HG03460 (cell line): ENCODE results near the gene RNF144B.
"Not testable (repeated sequence)": the region's sequence is repeated elsewhere in the genome, so short reads cannot be mapped to it uniquely, and the experiment has no call there.

Experiments
- ATAC-seq: cut with Tn5 transposase; IDR thresholded peaks from one replicate; pipeline ENCODE4 v1.9.1; 2021; ENCODE audit not compliant: unreplicated experiment

RNF144B gene

DNA sequence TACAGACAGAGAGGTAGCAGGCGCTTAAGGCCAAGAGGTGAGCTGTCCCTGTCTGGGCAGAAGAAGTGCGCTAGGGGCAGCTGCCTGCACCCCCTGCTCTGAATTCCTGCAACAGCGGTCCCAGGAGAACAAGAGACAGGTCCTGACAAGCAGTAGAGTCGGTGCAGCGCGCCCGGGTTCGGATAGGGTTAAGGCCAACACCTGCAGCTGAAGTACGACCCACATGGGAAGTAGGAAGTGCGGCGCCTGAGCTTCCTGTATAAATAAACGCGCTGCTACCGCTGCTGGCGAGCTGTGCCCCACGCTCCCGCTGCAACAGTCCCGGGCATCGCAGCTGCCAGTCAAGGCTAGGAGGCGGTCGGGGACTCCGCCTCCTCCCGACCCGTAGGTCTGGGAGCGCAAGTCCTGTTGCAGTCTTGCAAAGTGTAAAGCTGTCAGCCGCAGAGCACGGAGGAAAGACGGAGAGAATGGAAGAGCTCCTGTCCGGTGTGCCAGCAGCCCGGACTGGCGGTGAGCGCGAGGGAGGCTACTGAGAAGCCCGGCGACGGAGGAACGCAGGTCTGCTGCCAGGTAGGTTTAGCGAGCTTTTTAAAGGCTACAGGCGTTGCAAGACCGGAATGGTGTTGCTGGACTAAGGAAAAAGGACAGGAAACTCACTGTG lies at the start of gene RNF144B:
Gene RNF144B (plus strand): TSS at position 290 of the 661 bp plus-strand sequence. CDS start 12,185 bp downstream, outside the sequence.
- ATAC-seq, result peak; percentile 88

GRCh38 chr6:18339599-18339998 lies 47.6 kb upstream of the RNF144B start:
- no peak for ATAC-seq

DNA sequence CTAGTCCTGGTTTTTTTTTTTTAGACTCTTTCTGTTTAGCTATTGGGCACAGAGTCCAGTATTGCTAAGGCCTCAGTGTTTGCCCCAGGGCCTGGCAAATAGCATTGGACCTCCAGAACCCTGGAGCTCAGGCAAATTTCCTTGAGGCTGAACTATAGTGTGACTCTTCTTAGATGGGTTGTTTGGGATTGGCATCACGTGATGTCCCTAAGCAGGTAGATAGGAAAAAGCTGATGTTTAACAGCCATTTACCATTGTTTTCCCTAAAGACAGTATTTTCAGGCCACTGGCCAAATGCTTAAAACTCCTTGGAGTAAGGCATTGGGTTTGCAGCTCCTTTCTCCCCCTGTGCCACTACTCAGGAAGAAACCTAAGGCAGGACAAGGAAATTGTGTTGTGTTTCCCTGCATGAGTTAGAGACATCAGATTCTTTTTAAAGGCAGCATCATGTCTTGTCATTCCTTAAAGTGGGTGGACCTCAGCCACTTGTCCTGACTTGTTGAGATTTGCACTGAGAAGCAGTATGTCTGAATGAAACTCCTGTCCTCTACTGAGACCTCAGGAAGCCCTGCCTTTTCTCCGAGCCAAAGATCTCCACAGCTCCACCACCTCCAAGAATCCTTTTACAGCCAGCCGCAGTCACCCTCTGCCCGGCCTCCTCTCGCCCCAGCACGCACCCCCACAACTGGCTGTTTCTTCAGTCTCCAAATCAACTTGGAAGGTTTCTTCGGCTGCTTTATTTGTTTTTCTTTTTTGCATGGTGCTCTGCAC lies 46.2 kb upstream of the RNF144B start:
- ATAC-seq, result no peak

GRCh38 chr6:18342223-18342622 lies 44.9 kb upstream of the RNF144B start:
- ATAC-seq, result no peak

GRCh38 chr6:18343741-18344140 lies 43.4 kb upstream of the RNF144B start:
- ATAC-seq, result no peak

DNA sequence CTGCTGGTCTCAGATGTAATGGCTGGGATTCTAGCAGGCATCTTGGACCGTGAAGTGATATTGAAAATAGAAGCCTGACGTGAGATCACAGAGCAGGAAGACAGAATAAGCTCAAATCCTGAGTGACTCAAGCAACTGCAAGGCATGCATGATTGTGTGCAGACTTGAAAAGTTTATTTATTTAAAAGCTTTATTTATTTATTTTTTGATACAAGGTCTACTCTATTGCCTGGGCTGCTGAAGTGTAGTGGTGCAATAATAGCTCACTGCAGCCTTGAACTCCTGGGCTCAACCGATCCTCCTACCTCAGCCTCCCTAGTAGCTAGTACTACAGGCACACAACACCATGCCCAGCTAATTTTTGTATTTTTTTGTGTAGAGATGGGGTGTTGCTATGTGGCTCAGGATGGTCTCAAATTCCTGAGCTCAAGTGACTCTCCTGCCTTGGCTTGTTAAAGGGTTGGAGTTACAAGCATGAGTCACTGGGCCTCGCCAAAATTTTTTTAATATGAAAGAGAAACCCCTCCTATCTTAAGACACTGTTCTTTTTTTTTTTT lies 40.1 kb upstream of the RNF144B start:
- ATAC-seq, result no peak

DNA sequence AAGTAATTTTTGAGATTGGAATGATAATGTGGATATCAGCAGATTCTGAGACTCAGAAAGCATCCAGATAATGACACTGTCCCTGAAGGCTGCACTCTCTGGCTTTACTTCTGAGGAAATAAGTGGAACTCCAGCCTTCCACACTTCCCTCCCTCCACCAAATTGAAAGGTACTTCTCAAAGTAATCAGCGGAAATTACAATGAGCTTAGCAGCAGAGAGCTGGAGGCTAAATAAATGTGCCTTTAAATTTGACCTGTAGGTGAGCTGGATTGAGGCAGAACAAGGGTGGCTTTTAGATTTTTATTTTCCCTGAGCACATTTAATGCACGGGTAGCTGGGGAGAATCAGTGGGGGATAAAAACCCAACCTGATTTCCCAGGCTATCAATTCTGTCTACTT lies 39.3 kb upstream of the RNF144B start:
- ATAC-seq, result no peak

- no peak for ATAC-seq
Observed at GRCh38 chr6:18349386-18349785, 37.8 kb upstream of the RNF144B start.

- no peak for ATAC-seq
Observed at GRCh38 chr6:18350271-18350670, 36.9 kb upstream of the RNF144B start.

GRCh38 chr6:18350712-18351111 lies 36.4 kb upstream of the RNF144B start:
- no peak for ATAC-seq

DNA sequence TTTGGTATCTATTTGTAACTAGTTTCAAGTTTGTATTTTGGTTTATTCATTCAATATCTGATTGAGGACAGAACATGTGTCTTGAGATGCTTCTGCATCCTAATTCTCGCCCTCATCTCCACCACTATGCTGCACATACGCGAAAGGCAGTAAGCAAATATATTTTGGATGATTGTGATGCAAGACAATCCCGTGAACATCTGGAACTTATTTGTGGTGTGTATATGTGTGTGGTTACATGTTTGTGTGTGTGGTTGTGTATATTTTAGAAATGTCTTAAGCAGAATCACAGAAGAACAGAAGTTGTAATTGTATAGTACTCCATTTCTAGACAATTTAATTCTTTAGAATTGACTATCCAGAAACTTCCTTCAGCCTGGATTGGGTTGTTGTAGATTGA lies 35.1 kb upstream of the RNF144B start:
- ATAC-seq, result no peak

DNA sequence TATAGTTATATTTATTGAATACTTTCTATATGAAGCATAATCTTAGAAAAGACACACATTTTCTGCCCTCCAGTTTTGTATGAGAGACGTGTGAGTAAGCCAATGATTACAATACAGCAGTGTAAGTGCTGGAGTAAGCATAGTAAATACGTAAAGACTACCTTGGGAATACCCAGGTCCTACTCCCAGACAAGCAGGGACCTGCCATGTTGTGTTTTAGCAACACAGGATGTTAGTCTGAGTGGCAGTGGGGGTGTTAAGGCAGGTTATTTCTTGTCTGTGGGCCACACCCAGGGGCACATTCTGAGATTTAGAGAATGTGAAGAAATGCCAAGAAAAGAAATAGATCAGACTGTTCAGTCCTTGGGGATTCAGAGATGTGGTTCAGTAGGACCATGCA lies 34.3 kb upstream of the RNF144B start:
- no peak for ATAC-seq

DNA sequence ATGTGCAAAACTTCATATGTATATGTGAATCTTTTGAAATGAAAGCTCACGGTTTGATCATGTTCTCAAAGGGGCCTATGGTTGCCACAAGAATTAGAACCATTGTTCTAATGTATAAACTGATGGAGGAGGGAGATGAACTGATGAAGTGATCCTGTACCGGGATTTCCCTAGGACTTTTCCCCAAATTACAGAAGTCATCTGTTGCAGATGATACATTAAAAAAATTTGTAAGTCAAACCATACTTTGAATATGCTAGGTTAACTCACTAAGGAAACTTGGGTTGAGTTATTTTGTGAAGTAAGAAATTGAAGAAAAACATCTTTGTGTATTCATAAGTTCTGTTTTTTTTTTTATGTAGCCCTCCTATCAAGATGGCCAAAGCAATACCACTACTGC lies 33.9 kb upstream of the RNF144B start:
- no peak for ATAC-seq

- ATAC-seq, result not testable (repeated sequence)
Observed at GRCh38 chr6:18357546-18357945, 29.6 kb upstream of the RNF144B start.

DNA sequence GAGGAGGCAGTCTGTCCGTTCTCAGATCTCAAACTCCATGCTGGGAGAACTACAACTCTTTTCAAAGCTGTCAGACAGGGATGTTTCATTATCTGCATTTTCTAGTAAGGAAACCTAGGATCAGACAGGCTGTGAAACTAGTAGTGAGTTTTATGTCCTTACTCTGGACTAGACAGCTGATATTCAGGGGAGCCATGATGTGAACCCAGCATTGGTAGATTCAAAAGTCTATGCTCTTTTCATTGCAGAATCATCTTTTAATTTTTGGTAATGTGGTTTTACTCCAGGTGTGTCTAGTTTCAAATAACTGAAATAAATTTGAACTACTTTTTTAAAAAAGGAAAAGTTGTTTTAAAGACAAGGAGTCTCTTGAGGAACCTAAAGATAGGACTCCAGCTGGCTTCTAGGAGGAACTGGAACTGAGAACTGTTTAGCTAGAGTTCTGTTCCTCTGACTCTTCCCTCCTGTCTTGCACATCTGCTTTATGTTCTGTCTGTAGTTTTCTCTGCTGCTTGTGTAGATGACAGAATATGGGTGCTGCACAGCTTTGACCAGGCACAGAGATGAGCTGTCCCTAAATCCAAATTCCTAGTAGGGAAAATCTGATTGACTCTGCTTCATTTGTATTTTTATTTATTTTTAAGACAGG lies 27.8 kb upstream of the RNF144B start:
- peak; percentile 90 for ATAC-seq

DNA sequence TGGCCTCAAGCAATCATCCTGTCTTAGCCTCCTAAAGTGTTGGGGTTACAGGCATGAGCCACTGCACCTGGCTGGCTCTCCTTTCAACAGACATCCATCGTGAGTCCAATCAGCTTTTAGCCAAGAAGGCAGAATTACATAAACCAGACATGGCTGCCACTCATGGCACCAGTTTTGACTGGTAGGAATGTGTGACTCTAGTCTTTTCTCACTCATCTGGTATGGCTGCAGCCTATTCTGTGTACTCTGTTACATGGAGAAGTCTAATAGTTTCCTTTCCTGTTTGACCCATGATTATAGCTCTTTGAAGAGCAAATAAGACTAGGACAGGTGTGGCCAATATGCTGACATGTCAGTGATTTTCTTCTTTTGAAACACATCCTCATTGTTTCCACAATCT lies 27.0 kb upstream of the RNF144B start:
- ATAC-seq, result no peak

- no peak for ATAC-seq
Observed at GRCh38 chr6:18362058-18362561, 25.0 kb upstream of the RNF144B start.

GRCh38 chr6:18363746-18364145 lies 23.4 kb upstream of the RNF144B start:
- ATAC-seq, result no peak

DNA sequence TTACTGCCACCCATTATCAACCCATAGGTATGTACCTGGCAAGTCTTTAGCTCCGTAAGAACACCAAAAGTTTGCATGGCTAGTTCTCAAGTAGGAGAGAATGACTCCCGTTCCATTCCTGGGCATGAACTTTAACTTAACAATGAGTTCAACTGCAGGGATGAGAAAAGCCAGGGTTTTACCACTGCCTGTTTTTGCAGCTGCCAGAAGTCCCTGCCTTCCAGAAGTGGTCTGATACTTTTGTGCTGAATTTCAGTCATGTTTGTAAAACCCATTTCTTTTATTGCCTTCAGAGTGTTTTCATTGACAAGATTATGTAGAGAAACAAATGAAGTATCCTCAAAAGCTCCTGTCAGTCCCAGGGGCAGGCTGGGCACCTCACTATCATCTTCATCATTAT lies 22.6 kb upstream of the RNF144B start:
- not testable (repeated sequence) for ATAC-seq

DNA sequence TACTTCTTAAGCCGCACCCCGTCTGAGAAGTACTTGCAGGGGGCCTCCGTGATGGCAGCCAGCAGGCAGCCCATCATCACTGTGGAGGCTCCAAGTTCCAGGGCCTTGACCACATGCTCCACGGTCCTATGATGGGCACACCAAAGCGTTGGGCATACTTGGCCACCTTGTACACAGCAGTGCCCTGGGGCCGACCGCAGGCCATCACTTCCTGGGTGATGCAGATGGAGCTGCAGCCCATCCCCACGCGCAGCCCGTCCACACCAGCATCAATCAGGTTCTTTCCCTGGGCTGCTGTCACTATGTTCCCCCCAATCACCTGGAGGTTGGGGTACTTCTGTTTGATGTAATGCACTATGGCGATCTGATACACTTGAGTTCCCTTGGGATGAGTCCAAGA lies 19.8 kb upstream of the RNF144B start:
- ATAC-seq, result no peak

DNA sequence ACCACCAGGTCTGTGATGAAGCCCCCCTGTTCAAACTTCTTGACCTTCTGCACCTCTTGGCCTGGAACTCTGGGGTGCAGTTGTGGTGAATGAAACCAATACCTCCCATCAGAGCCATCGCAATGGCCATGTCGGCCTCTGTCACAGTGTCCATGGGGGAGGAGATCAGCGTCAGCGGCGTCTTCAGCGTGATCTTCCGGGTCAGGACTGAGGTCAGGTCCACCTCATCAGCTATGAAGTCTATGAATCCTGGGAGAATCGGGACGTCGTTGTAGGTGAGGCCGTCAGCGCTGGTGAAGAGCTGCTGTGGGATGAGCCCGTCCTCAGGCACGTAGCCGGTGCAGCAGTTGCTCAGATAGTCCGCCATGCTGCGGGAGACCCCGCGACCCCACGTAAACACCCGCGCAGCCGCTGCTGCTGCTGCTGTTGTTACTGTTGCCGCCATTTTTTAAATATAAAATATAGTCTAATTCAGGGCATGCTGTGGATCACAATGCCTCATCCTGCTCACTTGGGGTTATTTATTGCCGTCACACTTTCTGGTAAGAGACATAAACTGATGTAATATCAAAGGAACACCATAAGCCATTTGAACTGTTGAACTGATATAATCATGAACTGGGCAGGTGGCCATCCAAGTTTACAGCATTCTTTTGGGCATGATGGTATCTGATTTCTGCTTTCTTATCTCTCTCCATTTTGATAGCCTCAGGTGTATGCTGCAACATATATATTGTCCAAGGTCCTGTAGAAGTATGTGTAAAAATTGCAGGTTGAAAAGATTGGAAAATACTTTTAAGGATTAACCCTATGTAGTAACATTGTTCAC lies 18.7 kb upstream of the RNF144B start:
- ATAC-seq, result no peak
